ENCODE measurements around the gene NDUFAF7.
A peak's percentile ranks its signal among the peaks of the same experiment; 100 is the strongest.
"Not testable (repeated sequence)": the region's sequence is repeated elsewhere in the genome, so short reads cannot be mapped to it uniquely, and the experiment has no call there.

NDUFAF7 gene

GRCh38 chr2:37231241-37232130 lies at the start of gene NDUFAF7, which contains the start of gene CEBPZ:
NDUFAF7 (plus strand) TSS chr2:37231658; CDS start chr2:37231706, 48 bp downstream.
CEBPZ (minus strand) TSS chr2:37231596; CDS start chr2:37231567, 29 bp downstream.
- peak; percentile 78 for DNase-seq

GRCh38 chr2:37181726-37182684 lies 49.5 kb upstream of the NDUFAF7 start:
- DNase-seq: no peak

GRCh38 chr2:37188570-37188969 lies 42.9 kb upstream of the NDUFAF7 start, which contains the start of gene SULT6B1:
SULT6B1 (minus strand) TSS chr2:37188670; CDS start chr2:37188640, 30 bp downstream.
- DNase-seq: no peak

- no peak for DNase-seq
Measured at GRCh38 chr2:37189452-37190153, 41.9 kb upstream of the NDUFAF7 start.

GRCh38 chr2:37190290-37190689 lies 41.2 kb upstream of the NDUFAF7 start:
- no peak for DNase-seq

- no peak for DNase-seq
Measured at GRCh38 chr2:37191253-37191652, 40.2 kb upstream of the NDUFAF7 start.

GRCh38 chr2:37191747-37192146 lies 39.7 kb upstream of the NDUFAF7 start:
- no peak for DNase-seq

- no peak for DNase-seq
Measured at GRCh38 chr2:37192551-37192950, 38.9 kb upstream of the NDUFAF7 start.

- DNase-seq: not testable (repeated sequence)
Measured at GRCh38 chr2:37195862-37196319, 35.6 kb upstream of the NDUFAF7 start.

- peak; percentile 51 for DNase-seq
Measured at GRCh38 chr2:37196320-37197195, 34.9 kb upstream of the NDUFAF7 start, which contains the start of gene CEBPZOS. CEBPZOS (plus strand) TSS chr2:37196496; CDS start chr2:37199705, 3,209 bp downstream.

- DNase-seq: no peak
Measured at GRCh38 chr2:37198681-37199065, 32.8 kb upstream of the NDUFAF7 start.

- DNase-seq: no peak
Measured at GRCh38 chr2:37201208-37201607, 30.2 kb upstream of the NDUFAF7 start.

GRCh38 chr2:37201766-37202165 lies 29.7 kb upstream of the NDUFAF7 start:
- no peak for DNase-seq

GRCh38 chr2:37203708-37204107 lies 27.8 kb upstream of the NDUFAF7 start:
- no peak for DNase-seq

GRCh38 chr2:37205071-37205661 lies 26.3 kb upstream of the NDUFAF7 start:
- DNase-seq: not testable (repeated sequence)

- DNase-seq: no peak
Measured at GRCh38 chr2:37205689-37206341, 25.6 kb upstream of the NDUFAF7 start.

- DNase-seq: not testable (repeated sequence)
Measured at GRCh38 chr2:37206760-37207159, 24.7 kb upstream of the NDUFAF7 start.

- DNase-seq: no peak
Measured at GRCh38 chr2:37211212-37211611, 20.2 kb upstream of the NDUFAF7 start.

- DNase-seq: no peak
Measured at GRCh38 chr2:37211939-37212338, 19.5 kb upstream of the NDUFAF7 start.

GRCh38 chr2:37215250-37215649 lies 16.2 kb upstream of the NDUFAF7 start:
- DNase-seq: no peak

Data from NCI-H1694 (cell line).